AG20443 (cell line): Measurements from ENCODE around the gene NRG4.
"Not testable (repeated sequence)": the region's sequence is repeated elsewhere in the genome, so short reads cannot be mapped to it uniquely, and the experiment has no call there.

Experiments used
- DNase-seq: peaks from one replicate; pipeline ENCODE4 v3.0.0; 2012; ENCODE audit warnings: low spot score, mixed read lengths

NRG4 gene

DNA sequence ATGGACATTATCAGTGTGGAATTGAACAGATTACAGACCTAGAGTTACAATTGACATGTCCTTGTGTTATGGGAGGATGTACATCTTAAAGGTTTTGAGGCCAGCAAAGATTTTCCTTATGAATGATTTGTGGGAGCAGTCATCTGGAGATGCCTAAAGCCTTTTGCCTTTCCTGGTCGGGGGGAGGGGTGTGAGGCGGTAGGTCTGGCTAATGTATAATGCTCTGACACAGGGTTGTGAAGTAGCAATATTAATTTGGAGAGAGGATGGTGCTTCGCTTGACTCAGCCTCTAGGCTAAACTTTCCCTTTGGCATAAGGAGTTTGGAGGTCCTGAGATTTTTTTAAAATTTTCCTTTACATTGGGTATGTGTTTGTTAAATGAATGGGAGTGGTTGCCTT lies 85.3 kb downstream of the NRG4 start:
- DNase-seq, result no peak

DNA sequence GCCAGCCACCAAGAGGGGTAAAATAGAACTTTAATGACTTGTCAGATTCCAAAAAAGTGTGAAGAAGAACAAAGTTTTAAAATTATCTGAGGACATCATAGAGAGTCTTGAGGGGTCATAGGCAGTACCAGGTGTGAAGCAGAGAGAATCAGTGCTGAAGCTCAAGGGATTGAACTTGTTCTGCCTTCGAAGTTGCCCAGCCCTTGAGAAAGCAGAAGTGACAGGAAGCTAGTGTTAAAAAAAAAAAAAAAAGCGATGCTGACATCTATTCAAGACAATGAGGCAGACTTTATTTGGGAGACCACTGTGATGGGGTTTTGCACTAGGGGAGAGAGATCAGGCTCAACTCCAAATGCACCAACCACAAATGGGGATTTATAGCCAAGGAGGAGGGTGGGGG lies 86.8 kb downstream of the NRG4 start:
- no peak for DNase-seq

DNA sequence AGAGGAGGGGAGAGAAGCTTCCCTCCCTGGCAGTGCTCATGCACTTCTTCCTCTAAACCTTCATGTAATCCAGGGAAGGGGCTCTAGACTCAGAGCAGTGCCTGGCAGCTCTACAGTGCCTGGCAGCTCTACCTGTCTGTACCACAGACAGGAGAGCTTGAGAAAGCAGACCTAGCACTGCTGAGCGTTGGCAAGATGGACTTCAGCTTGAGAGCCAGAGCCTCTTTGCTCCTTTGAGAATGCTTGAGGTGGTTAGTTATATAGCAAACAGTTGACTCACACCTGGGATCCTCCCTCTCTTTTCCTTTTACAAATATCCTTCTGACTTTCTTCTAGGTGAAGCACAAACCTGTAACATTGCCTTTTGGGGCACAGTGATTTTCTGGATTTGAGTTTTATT lies 87.6 kb downstream of the NRG4 start:
- no peak for DNase-seq

DNA sequence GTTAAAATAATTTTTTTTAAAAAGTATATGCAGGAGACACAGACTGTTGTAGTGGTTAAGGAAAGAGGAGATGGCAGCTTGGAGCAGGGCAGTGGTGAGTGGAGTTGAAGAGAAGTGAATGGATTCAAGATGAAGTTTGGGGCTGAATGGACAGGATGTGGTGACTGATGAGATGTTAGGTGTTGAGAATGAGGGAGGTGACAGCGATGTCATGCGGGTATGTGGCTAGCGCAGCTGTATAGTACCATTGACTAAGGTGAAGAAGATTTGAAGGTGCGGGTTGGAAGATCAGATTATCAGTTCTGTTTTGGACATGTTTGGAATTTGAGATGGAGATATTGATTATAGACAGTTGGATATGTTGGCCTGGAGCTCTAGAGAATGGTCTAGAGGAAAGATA lies 88.5 kb downstream of the NRG4 start:
- DNase-seq, result no peak

DNA sequence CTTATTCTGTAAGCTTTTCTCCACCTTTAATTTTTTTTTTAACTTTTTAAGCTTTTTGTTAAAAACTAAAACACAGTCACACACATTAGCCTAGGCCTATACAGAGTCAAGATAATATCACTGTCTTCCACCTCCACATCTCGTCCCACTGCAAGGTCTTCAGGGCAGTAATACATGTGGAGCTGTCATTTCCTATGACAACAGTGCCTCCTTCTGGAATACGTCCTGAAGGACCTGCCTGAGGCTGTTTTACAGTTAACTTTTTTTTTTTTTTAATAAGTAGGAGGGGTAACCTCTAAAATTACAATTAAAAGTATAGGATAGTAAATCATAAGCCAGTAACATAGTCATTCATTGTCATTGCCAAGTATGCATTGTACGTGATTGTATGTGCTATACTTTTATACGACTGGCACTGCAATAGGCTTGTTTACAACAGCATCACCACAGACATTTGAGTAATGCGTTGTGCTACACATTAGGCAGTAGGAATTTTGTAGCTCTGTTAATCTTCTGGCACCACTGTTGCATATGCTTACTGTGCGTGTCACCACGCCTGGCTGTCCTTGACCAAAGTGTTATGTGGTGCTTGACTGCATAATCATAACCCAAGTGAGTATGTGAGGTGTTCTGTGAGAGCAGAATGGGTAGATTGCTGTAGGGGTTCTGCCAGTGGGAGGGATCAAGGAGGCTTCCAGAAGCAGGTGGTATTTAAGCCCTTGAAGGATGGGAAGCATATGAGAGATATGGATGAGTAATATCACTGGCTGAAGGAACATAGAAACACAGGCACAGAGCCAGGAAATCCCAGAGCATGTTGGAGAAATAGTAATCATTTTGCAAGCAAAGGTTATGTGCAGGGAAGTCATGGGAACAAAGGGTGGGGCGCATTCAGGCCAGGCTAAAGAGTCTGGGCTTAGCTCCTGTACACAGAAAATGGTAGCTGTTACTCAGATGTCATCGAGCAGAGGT lies 90.2 kb downstream of the NRG4 start:
- peak; percentile 49 for DNase-seq

- DNase-seq, result no peak
These were observed 92.1 kb downstream of the NRG4 start for GRCh38 chr15:75920079-75920478.

- DNase-seq, result no peak
These were observed 94.1 kb downstream of the NRG4 start for GRCh38 chr15:75918135-75918534.

DNA sequence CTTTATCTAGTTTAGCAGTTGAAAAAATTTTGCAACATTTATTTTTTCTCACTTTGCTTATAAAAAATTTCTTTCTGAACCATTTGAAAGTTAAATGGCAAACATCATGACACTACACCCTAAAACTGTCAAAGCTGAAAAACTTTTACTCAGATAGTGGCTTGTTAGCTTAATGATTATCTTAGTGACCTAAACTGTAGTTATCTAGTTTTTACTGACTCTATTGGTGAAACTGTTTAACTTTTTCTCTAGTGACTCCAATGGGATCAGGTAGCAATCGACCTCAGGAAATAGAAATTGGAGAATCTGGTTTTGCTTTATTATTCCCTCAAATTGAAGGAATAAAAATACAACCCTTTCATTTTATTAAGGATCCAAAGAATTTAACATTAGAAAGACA lies 95.2 kb downstream of the NRG4 start:
- no peak for DNase-seq

DNA sequence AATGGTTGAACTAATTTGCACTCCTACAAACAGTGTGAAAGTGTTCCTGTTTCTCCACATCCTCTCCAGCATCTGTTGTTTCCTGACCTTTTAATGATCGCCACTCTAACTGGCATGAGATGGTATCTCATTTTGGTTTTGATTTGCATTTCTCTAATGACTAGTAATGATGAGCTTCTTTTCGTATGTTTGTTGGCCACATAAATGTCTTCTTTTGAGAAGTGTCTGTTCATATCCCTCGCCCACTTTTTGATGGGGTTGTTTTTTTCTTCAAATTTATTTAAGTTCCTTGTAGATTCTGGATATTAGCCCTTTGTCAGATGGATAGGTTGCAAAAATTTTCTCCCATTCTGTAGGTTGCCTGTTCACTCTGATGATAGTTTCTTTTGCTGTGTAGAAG lies 101.9 kb downstream of the NRG4 start:
- not testable (repeated sequence) for DNase-seq

GRCh38 chr15:75905231-75905630 lies 107.0 kb downstream of the NRG4 start:
- DNase-seq, result no peak

DNA sequence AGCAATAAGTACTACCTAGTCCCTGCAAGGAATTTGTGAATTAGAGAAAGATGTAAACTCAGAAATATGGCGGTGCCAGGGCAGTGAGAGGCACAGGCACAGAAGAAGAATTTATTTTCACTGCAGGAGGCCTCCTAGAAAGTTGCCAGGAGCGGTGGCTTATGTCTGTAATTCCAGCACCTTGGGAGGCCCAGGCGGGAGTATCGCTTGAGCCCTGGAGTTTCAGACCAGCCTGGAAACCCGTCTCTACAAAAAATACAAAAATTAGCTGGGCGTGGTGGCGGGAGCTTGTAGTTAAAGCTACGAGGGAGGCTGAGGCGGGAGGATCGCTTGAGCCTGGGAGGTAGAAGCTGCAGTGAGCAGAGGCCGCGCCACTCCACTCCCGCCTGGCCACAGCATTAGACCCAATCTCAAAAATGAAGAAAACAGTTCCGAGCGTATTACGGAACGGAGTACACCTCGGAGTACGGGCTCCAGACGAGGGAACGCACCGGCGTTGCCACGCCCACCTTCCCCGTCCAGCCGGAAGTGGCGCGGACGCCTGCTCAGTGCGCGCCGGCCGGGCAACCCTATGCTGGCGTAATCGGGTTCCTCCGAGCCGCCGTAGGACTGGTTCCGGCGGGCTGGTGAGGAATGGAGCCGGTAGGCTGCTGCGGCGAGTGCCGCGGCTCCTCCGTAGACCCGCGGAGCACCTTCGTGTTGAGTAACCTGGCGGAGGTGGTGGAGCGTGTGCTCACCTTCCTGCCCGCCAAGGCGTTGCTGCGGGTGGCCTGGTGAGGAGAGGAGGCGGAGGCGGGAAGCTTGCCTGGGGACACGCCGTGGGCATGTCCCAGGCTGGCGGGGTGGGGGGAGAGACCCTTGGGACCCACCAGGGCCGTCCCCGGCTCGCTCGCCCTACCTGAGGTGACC lies 108.6 kb downstream of the NRG4 start, which contains the start of gene FBXO22:
Gene FBXO22 (plus strand): TSS at position 548 of the 909 bp plus-strand sequence. CDS start 86 bp downstream, at position 634.
- peak; percentile 96 for DNase-seq

DNA sequence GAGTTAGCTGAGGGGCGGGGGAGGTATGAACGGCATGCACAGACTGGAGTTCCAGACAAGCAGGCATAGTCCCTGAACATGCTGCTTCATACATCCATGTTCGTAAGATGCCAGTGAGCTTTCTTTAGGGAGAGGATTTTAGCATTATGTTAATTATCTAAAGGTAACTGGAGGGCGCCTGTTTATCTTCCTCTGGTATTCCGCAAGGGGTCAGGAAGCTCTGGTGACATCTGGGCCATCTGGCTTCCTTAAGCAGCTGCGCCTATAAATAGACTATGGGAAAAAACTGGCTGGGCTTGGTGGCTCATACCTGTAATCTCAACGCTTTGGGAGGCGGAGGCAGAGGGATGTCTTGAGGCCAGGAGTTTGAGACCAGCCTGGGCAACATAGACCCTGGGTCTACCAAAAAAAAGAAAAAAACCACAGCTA lies 110.1 kb downstream of the NRG4 start:
- no peak for DNase-seq

GRCh38 chr15:75900577-75900976 lies 111.6 kb downstream of the NRG4 start:
- no peak for DNase-seq

DNA sequence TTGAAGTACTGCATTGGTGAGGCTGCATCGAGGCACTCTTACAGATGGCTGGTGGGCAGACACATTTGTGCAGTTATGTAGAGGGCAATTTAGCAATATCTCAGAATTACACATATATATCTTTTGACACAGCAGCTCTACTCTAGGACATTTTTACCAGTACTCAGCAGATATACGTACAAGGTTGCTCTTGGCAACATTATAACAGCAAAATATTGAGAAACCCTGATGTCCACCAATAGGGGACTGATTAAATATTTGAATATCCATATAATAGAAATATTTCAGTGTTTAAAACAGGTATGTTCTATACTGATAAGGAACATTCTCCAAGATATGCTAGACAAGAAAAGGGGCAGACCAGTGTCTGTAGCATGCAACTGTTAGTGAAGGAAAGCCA lies 116.5 kb downstream of the NRG4 start:
- no peak for DNase-seq

DNA sequence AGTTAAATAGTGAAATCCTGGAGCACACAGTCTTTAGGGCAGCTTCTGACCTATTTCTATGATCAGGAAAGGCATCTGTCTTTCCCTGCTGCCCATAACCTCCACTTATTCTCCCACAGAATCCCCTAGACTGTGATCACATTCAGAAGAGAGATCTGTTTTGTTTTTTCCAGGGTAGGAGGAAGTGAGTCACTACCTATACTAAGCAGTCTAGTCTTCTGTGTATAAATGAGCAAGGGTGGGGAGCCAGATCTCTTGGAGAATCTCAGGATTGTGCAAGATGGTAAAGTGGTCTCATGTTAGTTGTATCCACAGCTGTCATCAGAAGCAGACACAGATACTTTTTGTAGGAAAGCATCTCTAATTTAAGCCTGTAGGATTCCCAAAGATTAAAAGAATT lies 120.3 kb downstream of the NRG4 start:
- peak; percentile 55 for DNase-seq
